Stomach smooth muscle (tissue), 2 donors: ENCODE data around the gene PTP4A1.
A peak's percentile ranks its signal among the peaks of the same experiment; 100 is the strongest.

Source experiments
- H3K27ac ChIP-seq: one replicate; pipeline ENCODE4 v1.7.0; 2013; ENCODE audit warnings: mild to moderate bottlenecking, low read length, inconsistent platforms
- H3K27me3 ChIP-seq, 2 donors: one replicate each; pipeline ENCODE4 v1.7.0; 2013; ENCODE audit warnings: low read length in 2 of 2; ENCODE audit not compliant: insufficient read depth in 2 of 2, control insufficient read depth in 1 of 2
- H3K36me3 ChIP-seq, 2 donors: one replicate each; pipeline ENCODE4 v1.7.0; 2013; ENCODE audit warnings: low read length in 2 of 2; ENCODE audit not compliant: control insufficient read depth in 2 of 2, insufficient read depth in 2 of 2
- H3K4me1 ChIP-seq: one replicate; pipeline ENCODE4 v1.7.0; 2013; ENCODE audit warnings: low read length; ENCODE audit not compliant: control insufficient read depth, insufficient read depth
- H3K4me3 ChIP-seq, 2 donors: one replicate each; pipeline ENCODE4 v1.7.0; 2013; ENCODE audit warnings: low read length in 2 of 2
- H3K9ac ChIP-seq, 2 donors: one replicate each; pipeline ENCODE4 v1.7.0; 2013; ENCODE audit warnings: low read length in 2 of 2, mild to moderate bottlenecking in 1 of 2
- H3K9me3 ChIP-seq, 2 donors: one replicate each; pipeline ENCODE4 v1.7.0; 2013; ENCODE audit warnings: low read length in 2 of 2; ENCODE audit not compliant: control insufficient read depth in 2 of 2
- donor health status: healthy.
- donor health status: Pancreatic carcinoma.

The PTP4A1 gene

GRCh38 chr6:63554782-63555181, 17.5 kb upstream of the PTP4A1 start:
- H3K4me3 ChIP-seq = no peak overlapping the region
- no peaks in the 10 kb centered on the region for H3K4me1 ChIP-seq
- H3K36me3 ChIP-seq = no peaks in the 10 kb centered on the region
- H3K9me3 ChIP-seq = no peaks in the 10 kb centered on the region
- no peak overlapping the region for H3K9ac ChIP-seq
- H3K27ac ChIP-seq = no peak overlapping the region
- H3K27me3 ChIP-seq = no peaks in the 10 kb centered on the region

DNA sequence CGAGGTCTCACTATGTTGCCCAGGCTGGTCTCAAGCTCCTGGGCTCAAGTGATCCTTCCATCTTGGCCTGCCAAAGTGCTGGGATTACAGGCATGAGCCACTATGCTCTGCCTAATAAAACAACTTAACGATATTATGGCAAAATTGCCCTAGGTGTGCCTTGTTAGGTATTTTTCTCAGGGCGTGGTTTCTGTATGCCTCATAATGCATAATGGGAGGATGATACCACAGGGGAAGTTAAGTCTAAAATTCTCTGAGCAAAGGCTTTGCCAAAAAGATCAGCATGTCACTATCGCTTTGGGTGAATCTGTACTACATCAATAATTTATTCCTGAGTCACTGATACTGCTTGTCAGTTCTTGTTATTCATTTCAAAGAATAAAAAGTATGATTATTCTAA, 15.9 kb upstream of the PTP4A1 start:
- Histone ChIP-seq H3K27ac (no peak overlapping the region), H3K9me3 (no peaks in the 10 kb centered on the region), H3K27me3 (no peaks in the 10 kb centered on the region), H3K4me3 (no peak overlapping the region), H3K36me3 (no peaks in the 10 kb centered on the region), H3K9ac (no peak overlapping the region), H3K4me1 (no peaks in the 10 kb centered on the region)

GRCh38 chr6:63558278-63558677, 14.0 kb upstream of the PTP4A1 start:
- Histone ChIP-seq H3K27me3 (no peaks in the 10 kb centered on the region), H3K4me3 (no peak overlapping the region), H3K9ac (no peak overlapping the region), H3K36me3 (no peaks in the 10 kb centered on the region), H3K9me3 (no peaks in the 10 kb centered on the region), H3K27ac (no peak overlapping the region), H3K4me1 (no peaks in the 10 kb centered on the region)

DNA sequence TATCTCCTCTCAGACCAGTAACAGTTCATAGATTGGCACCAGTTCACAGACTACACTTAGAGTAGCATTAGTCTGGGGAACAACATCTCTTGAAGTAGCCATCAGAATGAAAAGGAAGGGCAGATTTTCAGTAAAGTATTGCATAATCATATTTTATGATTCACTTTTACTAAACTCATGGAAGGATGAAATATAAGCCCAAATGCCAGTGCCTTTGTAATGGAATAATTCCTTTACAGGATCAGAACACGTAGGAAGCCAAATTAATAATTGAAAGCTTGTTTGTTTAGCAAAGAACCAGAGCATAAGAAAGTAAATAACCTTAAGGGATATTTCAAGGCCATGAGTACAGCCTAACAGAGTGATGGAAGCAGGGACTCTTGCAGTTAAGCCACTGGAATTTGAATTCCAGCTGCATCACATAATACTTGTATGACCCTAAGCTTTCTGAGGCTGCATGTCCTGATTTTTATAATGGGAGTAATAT, 11.4 kb upstream of the PTP4A1 start:
- H3K9me3 ChIP-seq = no peaks in the 10 kb centered on the region
- H3K36me3 ChIP-seq = no peaks in the 10 kb centered on the region
- no peak overlapping the region for H3K27ac ChIP-seq
- H3K27me3 ChIP-seq = no peaks in the 10 kb centered on the region
- H3K4me3 ChIP-seq = no peak overlapping the region
- H3K4me1 ChIP-seq = no peaks in the 10 kb centered on the region
- H3K9ac ChIP-seq = no peak overlapping the region

- Histone ChIP-seq H3K4me3 (no peak overlapping the region), H3K9me3 (no peaks in the 10 kb centered on the region), H3K36me3 (no peaks in the 10 kb centered on the region), H3K27ac (no peak overlapping the region), H3K4me1 (no peaks in the 10 kb centered on the region), H3K9ac (no peak overlapping the region), H3K27me3 (no peaks in the 10 kb centered on the region)
Observed at GRCh38 chr6:63561288-63561687, 11.0 kb upstream of the PTP4A1 start.

DNA sequence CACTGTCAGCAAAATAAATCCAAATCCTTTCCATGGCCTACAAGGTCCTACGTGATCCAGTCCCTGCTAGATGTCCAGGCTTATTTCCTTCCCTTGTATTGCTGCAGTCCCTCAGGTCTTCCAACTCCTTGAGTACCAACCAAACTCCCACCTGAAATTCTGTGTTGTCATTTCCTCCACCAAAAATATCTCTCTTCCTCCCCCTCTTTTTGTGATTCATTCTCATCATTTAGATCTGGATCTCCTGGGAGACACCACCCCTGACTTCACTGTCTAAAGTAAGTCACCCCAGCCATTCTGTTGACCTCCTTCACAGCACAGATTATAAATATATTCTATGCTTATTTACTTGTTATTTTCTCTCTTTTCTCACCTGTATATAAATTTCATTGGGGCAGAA, 9.0 kb upstream of the PTP4A1 start:
- no peaks in the 10 kb centered on the region for H3K27me3 ChIP-seq
- no peak overlapping the region for H3K9ac ChIP-seq
- no peak overlapping the region for H3K4me3 ChIP-seq
- no peaks in the 10 kb centered on the region for H3K9me3 ChIP-seq
- H3K27ac ChIP-seq = no peak overlapping the region
- H3K36me3 ChIP-seq = no peaks in the 10 kb centered on the region
- H3K4me1 ChIP-seq = no peaks in the 10 kb centered on the region

GRCh38 chr6:63565058-63565726, 7.1 kb upstream of the PTP4A1 start:
- Histone ChIP-seq H3K4me3 (no peak overlapping the region), H3K9ac (no peak overlapping the region), H3K4me1 (no peaks in the 10 kb centered on the region), H3K27me3 (no peaks in the 10 kb centered on the region), H3K9me3 (no peaks in the 10 kb centered on the region), H3K36me3 (no peaks in the 10 kb centered on the region), H3K27ac (no peak overlapping the region)

DNA sequence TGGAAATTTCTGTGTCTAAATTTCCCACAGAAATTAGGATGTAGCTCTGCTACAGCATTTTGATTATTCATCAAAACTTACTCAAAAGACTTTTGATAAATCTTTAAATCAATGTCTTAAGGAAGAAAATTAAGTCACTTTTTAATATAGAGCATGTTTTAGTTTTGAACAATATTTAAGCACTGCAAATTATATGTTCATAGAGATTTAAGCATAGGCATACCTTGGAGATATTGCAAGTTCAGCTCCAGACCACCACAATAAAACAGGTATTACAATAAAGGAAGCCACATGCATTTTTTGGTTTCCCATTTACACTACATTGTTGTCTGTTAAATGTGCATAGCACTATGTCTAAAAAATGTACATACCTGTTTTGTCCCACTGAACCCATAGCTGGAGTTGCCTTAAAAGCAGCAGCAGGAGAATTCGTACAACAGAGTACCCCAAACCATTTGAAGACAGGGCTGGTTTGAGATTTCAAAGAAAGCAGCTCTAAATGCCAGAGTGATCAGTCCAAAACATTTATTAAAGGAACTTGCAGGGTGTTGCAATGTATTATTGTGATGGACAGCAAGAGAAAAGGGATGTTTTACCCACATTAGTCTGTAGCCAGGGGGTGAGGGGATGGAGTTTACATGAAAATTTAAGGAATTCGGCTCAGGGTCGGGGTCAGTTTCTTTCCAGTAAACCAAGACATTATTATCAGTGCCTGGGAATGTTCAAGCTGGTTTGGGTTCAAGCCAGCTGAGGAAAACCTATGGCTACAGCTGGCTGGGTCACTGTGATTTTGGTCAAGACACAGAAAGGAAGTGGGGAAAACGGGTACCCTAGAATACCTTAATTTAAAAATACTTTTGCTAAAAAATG, 6.3 kb upstream of the PTP4A1 start:
- Histone ChIP-seq H3K4me1 (no peaks in the 10 kb centered on the region), H3K9ac (no peak overlapping the region), H3K27ac (no peak overlapping the region), H3K27me3 (no peaks in the 10 kb centered on the region), H3K4me3 (no peak overlapping the region), H3K9me3 (no peaks in the 10 kb centered on the region), H3K36me3 (no peaks in the 10 kb centered on the region)

GRCh38 chr6:63567966-63568365, 4.3 kb upstream of the PTP4A1 start:
- Histone ChIP-seq H3K27me3 (no peaks in the 10 kb centered on the region), H3K4me3 (no peak overlapping the region), H3K27ac (no peak overlapping the region), H3K9ac (no peak overlapping the region), H3K36me3 (no peaks in the 10 kb centered on the region), H3K4me1 (no peaks in the 10 kb centered on the region), H3K9me3 (no peaks in the 10 kb centered on the region)

DNA sequence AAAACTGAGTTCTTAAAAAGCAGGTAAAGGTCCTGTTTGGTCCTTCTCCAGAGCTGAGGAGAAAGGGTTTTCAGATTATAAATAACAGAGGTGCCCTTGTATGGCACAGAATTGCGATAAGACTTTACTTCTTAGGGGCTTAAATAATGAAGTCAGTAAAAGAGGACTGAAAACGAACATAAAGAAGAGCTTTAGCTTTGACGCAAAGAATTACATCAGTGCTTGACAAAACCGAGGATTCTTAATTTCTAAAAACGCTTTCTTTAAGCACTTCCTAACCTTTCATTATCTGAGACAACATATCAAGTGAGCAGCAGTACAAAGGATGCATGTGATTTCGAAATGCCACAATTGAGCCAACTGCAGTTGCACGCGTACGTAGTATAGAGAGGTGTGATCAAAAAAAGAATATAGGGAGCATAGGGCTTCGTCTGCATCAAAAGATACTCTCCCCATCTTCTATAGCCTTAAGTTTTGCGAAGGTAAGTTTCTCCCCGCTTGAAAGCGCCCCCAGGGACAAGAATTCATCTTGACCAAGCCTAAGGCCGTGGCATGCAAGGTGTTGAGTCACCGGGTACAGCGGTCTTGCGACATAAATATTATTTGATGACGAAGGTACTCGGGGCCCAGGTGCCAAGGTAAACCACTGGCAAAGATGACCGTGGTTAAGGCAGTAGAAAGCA, 778 bp upstream of the PTP4A1 start:
- no peaks in the 10 kb centered on the region for H3K27me3 ChIP-seq
- no peaks in the 10 kb centered on the region for H3K9me3 ChIP-seq
- H3K9ac ChIP-seq = peak overlapping the region; percentile 71 to 86
- H3K27ac ChIP-seq = peak overlapping the region; percentile 94
- H3K4me3 ChIP-seq = peak overlapping the region; percentile 81 to 84
- peaks cover 1 to 4% of the 10 kb centered on the region in 2 donors for H3K36me3 ChIP-seq
- H3K4me1 ChIP-seq = no peaks in the 10 kb centered on the region
